ENCODE data around the gene DISC1. TPM values are rescaled to one million over a fixed set of nuclear protein-coding genes. Genes with fewer than 3 reads are reported as not detected.

The DISC1 gene
- total and polyA plus RNA-seq, 2 of the 13 experiments (the other 11 are each of a cell fraction or from before 2014, with no cell fraction given), result 4.2 to 4.6 TPM

GRCh38 chr1:231836227-231836893, 209.8 kb downstream of the DISC1 start (continued):
- TF ChIP-seq RFXANK (CRISPR knock-in tag; IDR thresholded peaks at IDR 0.05), result no peak
- TF ChIP-seq ELF1 (CRISPR knock-in tag; IDR thresholded peaks at IDR 0.05), result peak; percentile 27; the same call in 1 of the 2 replicates
- peak; percentile 56; the same call in 1 of the 2 replicates for TF ChIP-seq DMAP1 (CRISPR knock-in tag; IDR thresholded peaks at IDR 0.05)
- peak; percentile 10; the same call in 1 of the 2 replicates for TF ChIP-seq FOXO1 (CRISPR knock-in tag; IDR thresholded peaks at IDR 0.05)
- TF ChIP-seq MEIS2 (CRISPR knock-in tag; IDR thresholded peaks at IDR 0.05), result 0 out of 2 replicates have a peak, but pooled peaks have one; percentile 40
- TF ChIP-seq ZNF331 (CRISPR knock-in tag; IDR thresholded peaks at IDR 0.05), result 0 out of 2 replicates have a peak, but pooled peaks have one; percentile 37
- TF ChIP-seq CREB1 (IDR thresholded peaks at IDR 0.05), result no peak
- TF ChIP-seq CREB1 (CRISPR knock-in tag; IDR thresholded peaks at IDR 0.05), result peak; percentile 25; the same call in 1 of the 2 replicates
- TF ChIP-seq POGZ (CRISPR knock-in tag; IDR thresholded peaks at IDR 0.05), result peak; percentile 59
- peak; percentile 69 for TF ChIP-seq HNF4A (CRISPR knock-in tag; IDR thresholded peaks at IDR 0.05)
- no peak for TF ChIP-seq SRSF1 (optimal IDR thresholded peaks at IDR 0.05; ENCODE audit: low read depth, low read length)
- peak; percentile 39; the same call in 1 of the 2 replicates for TF ChIP-seq ZNF687 (CRISPR knock-in tag; IDR thresholded peaks at IDR 0.05)
- peak; percentile 70; the same call in 1 of the 2 replicates for TF ChIP-seq SRF (IDR thresholded peaks at IDR 0.05; ENCODE audit: low read depth, low read length)
- TF ChIP-seq GATAD2A (CRISPR knock-in tag; IDR thresholded peaks at IDR 0.05), result peak; percentile 36; the same call in 1 of the 2 replicates
- TF ChIP-seq ZNF710 (CRISPR knock-in tag; IDR thresholded peaks at IDR 0.05; ENCODE audit: borderline replicate concordance), result peak; percentile 79; the same call in 1 of the 2 replicates
- peak; percentile 53; the same call in 1 of the 2 replicates for TF ChIP-seq TBX3 (IDR thresholded peaks at IDR 0.05; ENCODE audit: borderline replicate concordance)
- no peak for TF ChIP-seq NONO (IDR thresholded peaks at IDR 0.05)
- TF ChIP-seq NONO (CRISPR knock-in tag; conservative IDR thresholded peaks at IDR 0.05), result 0 out of 2 replicates have a peak, but pooled peaks have one; percentile 19
- TF ChIP-seq HDAC1 (CRISPR knock-in tag; IDR thresholded peaks at IDR 0.05), result no peak
- peak; percentile 60; the same call in 1 of the 2 replicates for TF ChIP-seq EHMT2 (IDR thresholded peaks at IDR 0.05; ENCODE audit: borderline replicate concordance, low read depth, low read length)
- TF ChIP-seq DRAP1 (CRISPR knock-in tag; IDR thresholded peaks at IDR 0.05), result no peak
- peak; percentile 39; the same call in 1 of the 2 replicates for TF ChIP-seq ETV5 (CRISPR knock-in tag; IDR thresholded peaks at IDR 0.05; ENCODE audit: borderline replicate concordance)
- TF ChIP-seq SPEN (CRISPR knock-in tag; IDR thresholded peaks at IDR 0.05; ENCODE audit: low read depth), result peak; percentile 23; the same call in 1 of the 2 replicates
- 0 out of 2 replicates have a peak, but pooled peaks have one; percentile 18 for TF ChIP-seq ISL2 (CRISPR knock-in tag; IDR thresholded peaks at IDR 0.05)
- TF ChIP-seq KDM6A (CRISPR knock-in tag; IDR thresholded peaks at IDR 0.05; ENCODE audit: low read depth), result 0 out of 2 replicates have a peak, but pooled peaks have one; percentile 33
